ENCODE measurements around the gene PRKCE.

Gene PRKCE

GRCh38 chr2:45922577-45922988 is 271.1 kb downstream of the PRKCE start:
- no peak overlapping the region for H3K4me3 ChIP-seq (ENCODE audit: low read length)
- H3K4me1 ChIP-seq (ENCODE audit: insufficient read depth, low read length), result no peaks in the 10 kb centered on the region
- H3K27ac ChIP-seq (ENCODE audit: low read depth, low read length), result no peak overlapping the region
- 80% methylated on average over 7 of the region's 7 CpGs for WGBS
- no peak overlapping the region for H3K9ac ChIP-seq (ENCODE audit: low read depth, low read length)
- no peaks in the 10 kb centered on the region for H3K36me3 ChIP-seq (ENCODE audit: insufficient read depth, low read length)
- no peaks in the 10 kb centered on the region for H3K27me3 ChIP-seq (ENCODE audit: insufficient read depth, low read length)
- H3K9me3 ChIP-seq (ENCODE audit: insufficient read depth, low read depth, low read length), result no peaks in the 10 kb centered on the region

- Histone ChIP-seq H3K27ac (ENCODE audit: low read depth, low read length) (no peak overlapping the region), H3K27me3 (ENCODE audit: insufficient read depth, low read length) (no peaks in the 10 kb centered on the region), H3K9me3 (ENCODE audit: insufficient read depth, low read depth, low read length) (no peaks in the 10 kb centered on the region), H3K4me1 (ENCODE audit: insufficient read depth, low read length) (no peaks in the 10 kb centered on the region), H3K36me3 (ENCODE audit: insufficient read depth, low read length) (no peaks in the 10 kb centered on the region), H3K9ac (ENCODE audit: low read depth, low read length) (no peak overlapping the region), H3K4me3 (ENCODE audit: low read length) (no peak overlapping the region)
- WGBS, result 91% methylated on average over 3 of the region's 3 CpGs
Observed at GRCh38 chr2:45923701-45924100, 272.2 kb downstream of the PRKCE start.

- 98% methylated on average over 4 of the region's 4 CpGs for WGBS
Observed at GRCh38 chr2:45925026-45925425, 273.6 kb downstream of the PRKCE start.

GRCh38 chr2:45925636-45926366 is 274.3 kb downstream of the PRKCE start:
- H3K36me3 ChIP-seq (ENCODE audit: insufficient read depth, low read length), result no peaks in the 10 kb centered on the region
- H3K9me3 ChIP-seq (ENCODE audit: insufficient read depth, low read depth, low read length), result no peaks in the 10 kb centered on the region
- H3K9ac ChIP-seq (ENCODE audit: low read depth, low read length), result no peak overlapping the region
- 92% methylated on average over 8 of the region's 8 CpGs for WGBS
- H3K4me3 ChIP-seq (ENCODE audit: low read length), result no peak overlapping the region
- no peaks in the 10 kb centered on the region for H3K27me3 ChIP-seq (ENCODE audit: insufficient read depth, low read length)
- no peak overlapping the region for H3K27ac ChIP-seq (ENCODE audit: low read depth, low read length)
- no peaks in the 10 kb centered on the region for H3K4me1 ChIP-seq (ENCODE audit: insufficient read depth, low read length)

More at GRCh38 chr2:45925026-45925425, 273.6 kb downstream of the PRKCE start:
- Histone ChIP-seq H3K9me3 (ENCODE audit: insufficient read depth, low read depth, low read length) (no peaks in the 10 kb centered on the region), H3K27me3 (ENCODE audit: insufficient read depth, low read length) (no peaks in the 10 kb centered on the region), H3K4me1 (ENCODE audit: insufficient read depth, low read length) (no peaks in the 10 kb centered on the region), H3K36me3 (ENCODE audit: insufficient read depth, low read length) (no peaks in the 10 kb centered on the region), H3K9ac (ENCODE audit: low read depth, low read length) (no peak overlapping the region), H3K4me3 (ENCODE audit: low read length) (no peak overlapping the region), H3K27ac (ENCODE audit: low read depth, low read length) (no peak overlapping the region)

GRCh38 chr2:45928946-45929345 is 277.5 kb downstream of the PRKCE start:
- Histone ChIP-seq H3K27me3 (ENCODE audit: insufficient read depth, low read length) (no peaks in the 10 kb centered on the region), H3K27ac (ENCODE audit: low read depth, low read length) (no peak overlapping the region), H3K36me3 (ENCODE audit: insufficient read depth, low read length) (no peaks in the 10 kb centered on the region), H3K9ac (ENCODE audit: low read depth, low read length) (no peak overlapping the region), H3K4me3 (ENCODE audit: low read length) (no peak overlapping the region), H3K9me3 (ENCODE audit: insufficient read depth, low read depth, low read length) (no peaks in the 10 kb centered on the region), H3K4me1 (ENCODE audit: insufficient read depth, low read length) (no peaks in the 10 kb centered on the region; the same call in 1 of the 2 replicates)
- WGBS, result 92% methylated on average over 10 of the region's 10 CpGs

GRCh38 chr2:45929674-45930395 is 278.4 kb downstream of the PRKCE start:
- WGBS, result 92% methylated on average over 6 of the region's 6 CpGs
- H3K9ac ChIP-seq (ENCODE audit: low read depth, low read length), result no peak overlapping the region
- H3K36me3 ChIP-seq (ENCODE audit: insufficient read depth, low read length), result no peaks in the 10 kb centered on the region
- H3K4me3 ChIP-seq (ENCODE audit: low read length), result no peak overlapping the region
- no peaks in the 10 kb centered on the region; the same call in 1 of the 2 replicates for H3K4me1 ChIP-seq (ENCODE audit: insufficient read depth, low read length)
- no peaks in the 10 kb centered on the region for H3K27me3 ChIP-seq (ENCODE audit: insufficient read depth, low read length)
- H3K9me3 ChIP-seq (ENCODE audit: insufficient read depth, low read depth, low read length), result no peaks in the 10 kb centered on the region
- H3K27ac ChIP-seq (ENCODE audit: low read depth, low read length), result no peak overlapping the region

- 89% methylated on average over 1 of the region's 1 CpG for WGBS
- no peaks in the 10 kb centered on the region; the same call in 1 of the 2 replicates for H3K4me1 ChIP-seq (ENCODE audit: insufficient read depth, low read length)
Observed at GRCh38 chr2:45930396-45930792, 278.9 kb downstream of the PRKCE start.

GRCh38 chr2:45932278-45932975 is 281.0 kb downstream of the PRKCE start:
- Histone ChIP-seq H3K36me3 (ENCODE audit: insufficient read depth, low read length) (no peaks in the 10 kb centered on the region), H3K4me3 (ENCODE audit: low read length) (no peak overlapping the region), H3K9me3 (ENCODE audit: insufficient read depth, low read depth, low read length) (no peaks in the 10 kb centered on the region), H3K9ac (ENCODE audit: low read depth, low read length) (no peak overlapping the region), H3K27me3 (ENCODE audit: insufficient read depth, low read length) (no peaks in the 10 kb centered on the region), H3K4me1 (ENCODE audit: insufficient read depth, low read length) (no peaks in the 10 kb centered on the region; the same call in 1 of the 2 replicates), H3K27ac (ENCODE audit: low read depth, low read length) (no peak overlapping the region)
- WGBS, result 96% methylated on average over 8 of the region's 8 CpGs

More at GRCh38 chr2:45930396-45930792, 278.9 kb downstream of the PRKCE start:
- H3K36me3 ChIP-seq (ENCODE audit: insufficient read depth, low read length), result no peaks in the 10 kb centered on the region
- no peaks in the 10 kb centered on the region for H3K27me3 ChIP-seq (ENCODE audit: insufficient read depth, low read length)
- H3K9ac ChIP-seq (ENCODE audit: low read depth, low read length), result no peak overlapping the region
- no peak overlapping the region for H3K27ac ChIP-seq (ENCODE audit: low read depth, low read length)
- H3K4me3 ChIP-seq (ENCODE audit: low read length), result no peak overlapping the region
- H3K9me3 ChIP-seq (ENCODE audit: insufficient read depth, low read depth, low read length), result no peaks in the 10 kb centered on the region

GRCh38 chr2:45935791-45936622 is 284.5 kb downstream of the PRKCE start:
- Histone ChIP-seq H3K4me3 (ENCODE audit: low read length) (no peak overlapping the region), H3K36me3 (ENCODE audit: insufficient read depth, low read length) (no peaks in the 10 kb centered on the region), H3K9ac (ENCODE audit: low read depth, low read length) (no peak overlapping the region), H3K9me3 (ENCODE audit: insufficient read depth, low read depth, low read length) (no peaks in the 10 kb centered on the region), H3K4me1 (ENCODE audit: insufficient read depth, low read length) (peaks cover 10% of the 10 kb centered on the region), H3K27ac (ENCODE audit: low read depth, low read length) (no peak overlapping the region), H3K27me3 (ENCODE audit: insufficient read depth, low read length) (no peaks in the 10 kb centered on the region)
- WGBS, result 40% methylated on average over 13 of the region's 13 CpGs

- no peaks in the 10 kb centered on the region for H3K36me3 ChIP-seq (ENCODE audit: insufficient read depth, low read length)
- no peaks in the 10 kb centered on the region for H3K27me3 ChIP-seq (ENCODE audit: insufficient read depth, low read length)
- H3K27ac ChIP-seq (ENCODE audit: low read depth, low read length), result no peak overlapping the region
- H3K9me3 ChIP-seq (ENCODE audit: insufficient read depth, low read depth, low read length), result no peaks in the 10 kb centered on the region
- no peak overlapping the region for H3K9ac ChIP-seq (ENCODE audit: low read depth, low read length)
- 81% methylated on average over 3 of the region's 5 CpGs for WGBS
- peaks cover 10% of the 10 kb centered on the region; the same call in 1 of the 2 replicates for H3K4me1 ChIP-seq (ENCODE audit: insufficient read depth, low read length)
- no peak overlapping the region for H3K4me3 ChIP-seq (ENCODE audit: low read length)
Observed at GRCh38 chr2:45936623-45936979, 285.1 kb downstream of the PRKCE start.

Measured in HUES64 (cell line).